C4-2B (cell line): ENCODE measurements around the gene RRP12.

Experiments used
- CTCF ChIP-seq: fragments of 450-650 bp; conservative IDR thresholded peaks from 2 replicates; pipeline ENCODE4 v1.5.1; 2017; ENCODE audit warnings: mild to moderate bottlenecking
- ZFX ChIP-seq: fragments of 450-650 bp; IDR thresholded peaks from 2 replicates; pipeline ENCODE4 v1.6.1; 2017

GRCh38 chr10:97376413-97376812, 24.7 kb downstream of the RRP12 start:
- TF ChIP-seq CTCF (no peak), ZFX (no peak)
